Superior temporal gyrus (tissue), 1 donor: ENCODE data around the gene STK4.

Source experiments
- DNase-seq: peaks from one replicate; pipeline ENCODE4 v3.0.0-alpha.2; 2016; ENCODE audit errors: extremely low spot score

STK4 gene

DNA sequence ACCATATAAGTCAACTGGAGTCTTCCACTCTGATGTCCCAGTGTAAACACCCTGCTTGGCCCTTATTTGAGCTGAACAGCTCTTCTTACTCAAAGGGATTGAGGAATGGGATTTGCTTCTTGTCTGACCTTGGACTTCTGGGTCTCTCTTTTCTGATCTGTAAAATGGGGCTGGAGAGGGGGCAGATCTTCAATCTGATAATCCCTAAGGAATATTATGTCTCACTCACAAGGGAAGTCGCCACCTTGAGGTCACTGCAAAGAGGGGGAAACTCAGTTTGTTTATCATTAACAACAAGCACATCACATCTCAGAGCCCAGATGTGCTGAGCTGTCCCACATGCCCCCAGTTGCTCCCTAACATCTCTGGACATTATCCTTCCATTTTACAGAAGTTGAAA is 119.6 kb downstream of the STK4 start:
- no peak for DNase-seq

DNA sequence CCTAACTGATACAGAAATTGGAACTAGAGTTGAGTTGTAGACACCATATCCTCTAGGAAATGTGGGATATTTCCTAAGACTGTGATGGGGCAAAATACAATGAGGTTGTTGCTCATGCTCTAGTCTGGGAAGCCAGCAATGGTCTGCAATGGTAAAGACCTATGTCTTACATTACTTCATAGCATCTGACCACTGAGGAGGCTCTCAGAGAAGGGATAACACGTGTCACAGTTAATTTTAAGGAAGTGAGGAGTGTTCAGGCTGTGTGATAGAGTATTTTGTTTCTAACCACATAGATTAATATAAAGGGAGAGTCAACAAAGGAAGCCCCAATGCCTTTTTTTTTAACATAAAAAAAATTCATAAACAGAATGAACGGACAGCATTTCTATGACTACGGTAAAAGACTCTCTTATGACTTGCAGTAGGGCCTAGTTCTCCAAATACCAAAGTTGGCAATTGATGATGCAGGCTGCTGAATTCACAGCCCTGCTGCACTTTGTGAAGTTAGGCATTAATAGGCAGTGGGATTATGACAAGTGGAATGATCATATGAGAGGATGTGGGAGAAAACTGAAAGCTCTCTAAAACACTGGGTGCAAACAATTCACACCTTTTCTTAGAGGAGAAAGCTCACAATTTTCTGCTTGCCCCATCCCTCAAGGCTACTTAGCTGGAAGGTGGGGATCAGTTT is 120.9 kb downstream of the STK4 start:
- no peak for DNase-seq

DNA sequence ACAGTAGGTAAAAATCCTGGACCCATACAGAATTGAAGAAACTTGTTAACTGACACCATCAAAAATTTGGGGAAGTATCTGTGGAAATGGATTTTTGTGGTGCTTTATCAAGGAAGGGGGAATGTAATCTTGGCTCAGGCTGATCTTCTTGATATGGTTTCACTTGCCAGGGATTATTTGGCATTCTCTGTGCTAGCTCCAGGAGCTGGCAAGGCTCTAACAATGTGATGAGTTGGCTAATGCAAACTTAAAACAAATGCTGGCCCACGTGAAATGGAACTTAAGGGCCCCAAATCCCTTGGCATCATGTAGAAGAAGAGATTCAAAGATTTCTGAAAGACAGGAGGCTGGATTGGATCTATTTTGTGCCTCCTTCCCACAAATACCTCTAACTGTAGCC is 121.5 kb downstream of the STK4 start:
- no peak for DNase-seq

- no peak for DNase-seq
Observed at GRCh38 chr20:45088247-45088646, 121.9 kb downstream of the STK4 start.

DNA sequence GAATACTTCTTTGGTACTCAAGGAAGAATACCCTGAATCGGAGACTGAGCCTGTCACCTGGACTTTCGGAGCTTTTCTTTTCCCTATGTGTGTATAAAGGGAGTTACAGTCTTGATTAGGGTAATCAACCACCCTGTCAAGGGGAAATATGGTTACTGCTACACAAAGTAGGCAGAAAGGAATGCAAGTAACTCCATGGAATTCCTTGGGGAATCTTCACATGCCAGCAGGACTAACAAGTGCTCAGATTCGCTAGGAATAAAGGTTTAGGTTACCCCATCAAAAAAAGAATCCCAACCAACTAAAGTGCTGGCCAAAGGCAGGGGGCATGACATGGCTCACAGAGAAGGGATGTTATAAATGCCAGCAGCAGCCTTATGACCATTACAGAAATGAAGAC is 124.2 kb downstream of the STK4 start:
- no peak for DNase-seq

- no peak for DNase-seq
Observed at GRCh38 chr20:45091366-45091765, 125.1 kb downstream of the STK4 start.

- no peak for DNase-seq
Observed at GRCh38 chr20:45092898-45093297, 126.6 kb downstream of the STK4 start.

DNA sequence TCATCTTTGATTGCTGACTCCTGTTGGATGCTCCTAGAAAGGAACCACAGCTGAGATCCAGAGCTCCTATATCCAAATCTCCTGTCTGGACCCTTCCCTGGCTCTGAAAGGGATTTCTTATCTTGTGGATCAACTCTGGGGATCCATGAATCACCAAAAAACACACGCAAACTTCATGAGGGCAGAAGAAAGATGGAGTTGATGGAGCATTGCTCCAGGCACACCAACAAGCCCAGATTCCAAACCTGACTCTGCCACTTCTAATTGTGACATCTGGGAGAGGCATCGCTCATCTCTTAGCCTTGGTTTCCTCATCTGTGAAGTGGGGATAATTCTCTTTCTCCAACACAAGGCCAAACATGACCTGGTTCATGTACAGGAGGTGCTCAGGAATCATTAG is 127.9 kb downstream of the STK4 start:
- DNase-seq = no peak

DNA sequence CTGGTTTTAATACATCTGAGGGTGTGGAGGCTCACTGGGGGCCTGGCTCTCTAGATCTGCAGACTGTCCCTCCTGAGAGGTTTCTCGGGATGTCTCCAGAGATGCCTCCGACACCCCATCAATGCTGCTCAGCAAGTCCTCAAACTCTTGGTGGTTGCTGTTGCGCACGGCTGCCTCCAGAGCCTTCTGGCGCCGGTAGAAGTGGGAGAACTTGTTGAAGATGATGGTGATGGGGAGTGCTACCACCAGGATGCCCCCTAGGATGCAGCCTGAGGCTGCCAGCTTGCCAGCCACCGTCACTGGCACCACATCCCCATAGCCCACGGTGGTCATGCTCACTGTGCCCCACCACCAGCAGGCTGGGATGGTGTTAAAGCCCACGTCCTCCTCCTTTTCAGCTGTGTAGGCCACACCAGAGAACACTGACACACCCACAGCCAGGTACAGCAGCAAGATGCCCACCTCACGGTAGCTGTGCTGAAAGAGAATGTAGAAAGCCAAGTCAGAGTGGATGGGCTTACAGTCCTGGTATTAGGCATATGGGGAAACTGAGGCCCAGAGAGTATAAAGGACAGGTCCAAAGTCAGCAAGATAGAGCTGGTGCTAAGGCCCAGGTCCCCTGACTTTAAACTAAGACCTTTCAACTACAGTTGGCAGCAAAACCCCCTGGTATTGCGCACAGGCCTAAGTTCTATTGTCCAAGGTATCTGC is 128.7 kb downstream of the STK4 start:
- DNase-seq = no peak

GRCh38 chr20:45095805-45096238 is 129.5 kb downstream of the STK4 start:
- peak; percentile 89 for DNase-seq

DNA sequence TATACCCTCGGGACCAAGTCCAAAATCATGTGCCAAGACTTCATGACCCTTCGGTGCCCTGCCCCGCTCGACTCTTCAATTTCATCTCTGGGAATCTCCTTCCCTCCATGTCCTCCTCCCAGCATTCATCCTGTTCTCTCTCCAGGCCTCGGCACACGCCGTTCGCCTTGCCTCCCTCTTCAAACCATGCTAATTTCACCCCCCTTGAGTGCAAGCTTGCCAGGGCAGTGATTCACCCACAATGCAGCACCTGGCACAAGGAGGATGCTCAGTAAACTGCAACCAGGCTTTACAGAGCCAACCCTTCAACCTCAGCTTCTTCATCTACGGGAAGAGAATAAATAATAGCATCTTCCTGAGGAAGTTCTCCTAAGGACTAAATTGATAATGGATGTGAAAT is 130.5 kb downstream of the STK4 start:
- no peak for DNase-seq

GRCh38 chr20:45097485-45098102 is 131.3 kb downstream of the STK4 start:
- DNase-seq = no peak

- no peak for DNase-seq
Observed at GRCh38 chr20:45098103-45098773, 131.9 kb downstream of the STK4 start.

GRCh38 chr20:45100563-45101245 is 134.4 kb downstream of the STK4 start, which contains the start of gene KCNS1:
Gene KCNS1, minus strand, starts transcription at chr20:45101127. Its CDS starts 1,891 bp downstream, at chr20:45099236.
- DNase-seq = no peak

DNA sequence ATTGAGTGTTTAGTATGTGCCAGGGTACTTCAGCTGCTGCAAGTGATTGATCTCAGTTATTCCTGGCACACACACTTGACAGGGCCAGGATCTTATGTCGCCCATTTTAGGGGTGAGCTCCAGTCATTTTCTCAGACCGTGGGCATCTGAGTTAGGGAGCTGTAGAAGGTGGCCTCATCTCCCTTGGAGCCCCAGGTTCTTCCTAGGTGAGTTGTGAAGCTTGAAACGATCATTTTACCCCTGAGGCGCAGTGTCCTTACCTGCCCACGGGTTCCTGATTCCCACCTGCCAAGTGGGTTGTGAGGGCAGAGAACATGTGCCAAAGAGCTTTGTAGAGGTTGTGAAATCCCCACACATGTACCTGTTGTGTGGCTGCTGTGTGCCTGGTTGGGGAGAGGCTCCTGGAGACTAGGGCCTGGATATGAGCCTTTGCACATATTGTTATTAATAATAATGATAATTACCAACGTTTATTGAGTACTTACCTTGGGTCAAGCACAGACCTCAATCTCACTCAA is 135.1 kb downstream of the STK4 start:
- no peak for DNase-seq

DNA sequence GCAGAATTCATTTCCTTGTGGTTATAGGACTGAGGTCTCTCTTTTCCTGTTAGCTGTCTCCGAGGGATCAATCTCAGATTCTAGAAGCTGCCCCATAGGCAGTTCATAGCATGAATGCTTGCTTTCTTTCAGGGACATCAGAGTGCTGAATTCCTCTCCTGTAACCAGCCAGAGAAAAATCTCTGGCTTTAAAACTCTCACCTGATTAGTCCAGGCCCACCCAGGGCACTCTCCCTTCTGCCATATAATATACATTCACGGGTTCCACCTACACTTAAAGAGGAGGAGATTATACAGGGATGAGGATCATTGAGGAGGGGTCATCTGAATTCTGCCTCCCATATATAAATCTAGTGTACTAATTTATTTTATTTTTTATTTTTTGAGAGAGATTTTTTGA is 136.8 kb downstream of the STK4 start:
- DNase-seq = no peak

GRCh38 chr20:45104786-45105185 is 138.5 kb downstream of the STK4 start:
- peak; percentile 48 for DNase-seq

GRCh38 chr20:45105317-45105716 is 139.0 kb downstream of the STK4 start:
- no peak for DNase-seq

DNA sequence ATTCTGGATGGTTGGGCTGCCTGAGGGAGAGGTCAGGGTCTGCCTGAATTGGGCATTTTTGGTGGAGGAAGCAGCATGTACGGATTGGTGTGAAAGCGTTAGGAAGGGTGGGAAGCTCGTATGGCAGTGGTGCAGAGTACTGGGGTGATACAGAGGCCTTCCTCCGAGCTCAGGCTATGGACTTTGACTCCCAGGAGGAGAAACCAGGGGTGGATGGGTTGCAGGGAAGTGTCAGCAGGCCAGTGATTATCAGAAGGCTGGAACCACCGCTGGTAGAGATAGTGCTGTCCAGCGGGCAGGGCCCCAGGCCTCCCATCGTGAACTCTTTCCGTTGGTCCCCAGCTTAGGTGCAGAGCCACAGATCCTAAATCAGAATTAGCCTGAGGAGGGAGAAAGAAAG is 143.3 kb downstream of the STK4 start:
- no peak for DNase-seq

GRCh38 chr20:45110301-45110700 is 144.0 kb downstream of the STK4 start:
- no peak for DNase-seq

DNA sequence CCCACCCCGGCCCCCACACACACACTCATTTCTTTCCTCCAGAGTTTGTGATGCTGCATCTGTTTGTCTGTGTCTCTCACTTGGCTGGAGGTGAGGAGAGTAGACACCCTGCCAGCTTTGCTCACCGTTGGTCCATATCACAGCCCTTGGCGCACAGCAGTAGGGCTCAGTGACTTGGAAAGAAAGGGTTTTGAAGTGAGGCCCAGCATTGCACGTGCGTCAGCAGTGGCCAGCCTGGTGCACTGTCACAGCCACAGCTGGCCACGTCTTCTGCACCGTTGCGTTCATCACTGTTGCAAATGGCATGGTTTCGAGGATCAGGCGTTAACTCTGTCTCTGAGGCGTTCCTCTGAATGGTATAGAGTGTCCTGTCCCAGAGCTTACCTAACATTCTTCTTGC is 145.0 kb downstream of the STK4 start:
- no peak for DNase-seq
